WERI-Rb-1 (cell line): Measurements from ENCODE around the gene KCNAB1.

Experiments
- DNase-seq: peaks from one replicate; pipeline ENCODE4 v3.0.0-alpha.2; 2020
- H3K27ac ChIP-seq: fragments of 250-450 bp; sonication (Bioruptor Pico); 2 replicates; pipeline ENCODE4 v1.5.1; 2020; ENCODE audit warnings: mild to moderate bottlenecking, moderate library complexity
- H3K27me3 ChIP-seq: fragments of 250-450 bp; sonication (Bioruptor Pico); 2 replicates; pipeline ENCODE4 v1.5.1; 2021; ENCODE audit warnings: mild to moderate bottlenecking, low read depth, moderate library complexity; ENCODE audit not compliant: insufficient read depth, severe bottlenecking
- H3K36me3 ChIP-seq: fragments of 250-450 bp; sonication (Bioruptor Pico); 2 replicates; pipeline ENCODE4 v1.5.1; 2020; ENCODE audit warnings: mild to moderate bottlenecking, moderate library complexity
- H3K4me3 ChIP-seq: 2 replicates; pipeline ENCODE4 v1.5.1; 2011; ENCODE audit warnings: low read depth, mild to moderate bottlenecking, control low read depth, low read length
- H3K9me3 ChIP-seq: fragments of 250-450 bp; sonication (Bioruptor Pico); 2 replicates; pipeline ENCODE4 v1.5.1; 2021; ENCODE audit warnings: mild to moderate bottlenecking, moderate library complexity; ENCODE audit not compliant: severe bottlenecking
- CTCF ChIP-seq: IDR thresholded peaks from 2 replicates; pipeline ENCODE4 v1.5.1; 2011; ENCODE audit warnings: low read depth, mild to moderate bottlenecking, control low read depth, inconsistent platforms, low read length

Gene KCNAB1

GRCh38 chr3:156206157-156206556 lies 85.8 kb downstream of the KCNAB1 start:
- no peak overlapping the region for H3K4me3 ChIP-seq
- no peak for DNase-seq
- no peak overlapping the region for H3K27ac ChIP-seq
- no peaks in the 10 kb centered on the region for H3K9me3 ChIP-seq
- TF ChIP-seq CTCF: no peak
- no peaks in the 10 kb centered on the region for H3K27me3 ChIP-seq
- H3K36me3 ChIP-seq: no peaks in the 10 kb centered on the region

- no peak for DNase-seq
- TF ChIP-seq CTCF: no peak
- Histone ChIP-seq H3K27me3 (peaks cover 2% of the 10 kb centered on the region), H3K9me3 (no peaks in the 10 kb centered on the region), H3K36me3 (no peaks in the 10 kb centered on the region), H3K27ac (no peak overlapping the region), H3K4me3 (no peak overlapping the region)
Measured at GRCh38 chr3:156207802-156208685, 87.7 kb downstream of the KCNAB1 start.

GRCh38 chr3:156209631-156210335 lies 89.4 kb downstream of the KCNAB1 start:
- H3K9me3 ChIP-seq: no peaks in the 10 kb centered on the region
- no peaks in the 10 kb centered on the region for H3K36me3 ChIP-seq
- TF ChIP-seq CTCF: no peak
- no peak overlapping the region for H3K4me3 ChIP-seq
- no peak for DNase-seq
- no peak overlapping the region for H3K27ac ChIP-seq
- H3K27me3 ChIP-seq: peaks cover 2% of the 10 kb centered on the region

- no peak overlapping the region for H3K4me3 ChIP-seq
- H3K27ac ChIP-seq: no peak overlapping the region
- H3K27me3 ChIP-seq: peaks cover 2% of the 10 kb centered on the region
- no peak for TF ChIP-seq CTCF
- no peaks in the 10 kb centered on the region for H3K9me3 ChIP-seq
- H3K36me3 ChIP-seq: no peaks in the 10 kb centered on the region
- DNase-seq: no peak
Measured at GRCh38 chr3:156211583-156211982, 91.2 kb downstream of the KCNAB1 start.

GRCh38 chr3:156214676-156215075 lies 94.3 kb downstream of the KCNAB1 start:
- no peaks in the 10 kb centered on the region for H3K9me3 ChIP-seq
- no peak for DNase-seq
- H3K4me3 ChIP-seq: no peak overlapping the region
- H3K27me3 ChIP-seq: peaks cover 2% of the 10 kb centered on the region
- no peak for TF ChIP-seq CTCF
- no peak overlapping the region for H3K27ac ChIP-seq
- no peaks in the 10 kb centered on the region for H3K36me3 ChIP-seq
